GM12864 (cell line): ENCODE data around the gene TMEM108.
A peak's percentile ranks its signal among the peaks of the same experiment; 100 is the strongest.

ENCODE experiments used
- DNase-seq: peaks from one replicate; pipeline ENCODE4 v3.0.0-alpha.2; 2011; ENCODE audit warnings: low read depth
- H3K4me3 ChIP-seq: 2 replicates; pipeline ENCODE4 v1.5.1; 2011; ENCODE audit warnings: mild to moderate bottlenecking, low read depth, low read length, control low read depth
- CTCF ChIP-seq: IDR thresholded peaks from 2 replicates; pipeline ENCODE4 v1.5.1; 2011; ENCODE audit warnings: low read depth, mild to moderate bottlenecking, moderate library complexity, low read length, control low read depth, inconsistent platforms; ENCODE audit errors: missing control alignments

Gene TMEM108

GRCh38 chr3:133377396-133377795 is 339.2 kb downstream of the TMEM108 start:
- no peak for DNase-seq
- no peak overlapping the region for H3K4me3 ChIP-seq
- TF ChIP-seq CTCF, result peak; percentile 32

- no peak for DNase-seq
- no peak for TF ChIP-seq CTCF
- no peak overlapping the region for H3K4me3 ChIP-seq
Measured at GRCh38 chr3:133379926-133380325, 341.7 kb downstream of the TMEM108 start.

GRCh38 chr3:133380481-133381225 is 342.5 kb downstream of the TMEM108 start:
- no peak for TF ChIP-seq CTCF
- DNase-seq, result no peak
- no peak overlapping the region for H3K4me3 ChIP-seq

GRCh38 chr3:133381346-133382109 is 343.3 kb downstream of the TMEM108 start:
- DNase-seq, result no peak
- TF ChIP-seq CTCF, result no peak
- no peak overlapping the region for H3K4me3 ChIP-seq

- no peak overlapping the region for H3K4me3 ChIP-seq
- TF ChIP-seq CTCF, result no peak
- no peak for DNase-seq
Measured at GRCh38 chr3:133383175-133383574, 345.0 kb downstream of the TMEM108 start.

- no peak overlapping the region for H3K4me3 ChIP-seq
- TF ChIP-seq CTCF, result no peak
- no peak for DNase-seq
Measured at GRCh38 chr3:133383741-133384140, 345.6 kb downstream of the TMEM108 start.
